A673 (cell line): ENCODE data around the gene NDST1.

Source experiments
- CTCF ChIP-seq: fragments of 300-800, 200-600 bp; sonication (generic); conservative IDR thresholded peaks from 2 replicates; pipeline ENCODE4 v1.5.1; 2017; ENCODE audit warnings: low read depth, mild to moderate bottlenecking, antibody characterized with exemption, low read length, moderate library complexity, mixed read lengths
- EZH2 ChIP-seq: fragments of 200-600 bp; sonication (generic); IDR thresholded peaks from 2 replicates; pipeline ENCODE4 v1.6.1; 2017; ENCODE audit warnings: borderline replicate concordance, low read depth, mild to moderate bottlenecking, mixed read lengths, antibody characterized with exemption, low read length; ENCODE audit not compliant: poor library complexity, severe bottlenecking

- TF ChIP-seq CTCF, result no peak
- no peak for TF ChIP-seq EZH2
Measured at GRCh38 chr5:150556859-150557508, 49.1 kb downstream of the NDST1 start.
